Measurements from ENCODE around the gene TANC2.

Gene TANC2

GRCh38 chr17:62998166-62998565 is 32.1 kb downstream of the TANC2 start:
- Histone ChIP-seq H3K36me3 (ENCODE audit: insufficient read depth, low read length) (no peaks in the 10 kb centered on the region), H3K4me3 (ENCODE audit: low read length) (no peak overlapping the region), H3K27me3 (ENCODE audit: insufficient read depth, low read length) (no peaks in the 10 kb centered on the region), H3K9me3 (ENCODE audit: low read length) (no peaks in the 10 kb centered on the region), H2AFZ (ENCODE audit: low read depth, low read length) (no peak overlapping the region), H3K4me1 (ENCODE audit: insufficient read depth, low read length) (no peaks in the 10 kb centered on the region)

- no peaks in the 10 kb centered on the region for H3K27me3 ChIP-seq (ENCODE audit: insufficient read depth, low read length)
- no peaks in the 10 kb centered on the region for H3K4me1 ChIP-seq (ENCODE audit: insufficient read depth, low read length)
- H3K36me3 ChIP-seq (ENCODE audit: insufficient read depth, low read length) = no peaks in the 10 kb centered on the region
- H3K4me3 ChIP-seq (ENCODE audit: low read length) = no peak overlapping the region
- H3K9me3 ChIP-seq (ENCODE audit: low read length) = no peaks in the 10 kb centered on the region
- no peak overlapping the region for H2AFZ ChIP-seq (ENCODE audit: low read depth, low read length)
Observed at GRCh38 chr17:62998665-62999393, 32.8 kb downstream of the TANC2 start.

DNA sequence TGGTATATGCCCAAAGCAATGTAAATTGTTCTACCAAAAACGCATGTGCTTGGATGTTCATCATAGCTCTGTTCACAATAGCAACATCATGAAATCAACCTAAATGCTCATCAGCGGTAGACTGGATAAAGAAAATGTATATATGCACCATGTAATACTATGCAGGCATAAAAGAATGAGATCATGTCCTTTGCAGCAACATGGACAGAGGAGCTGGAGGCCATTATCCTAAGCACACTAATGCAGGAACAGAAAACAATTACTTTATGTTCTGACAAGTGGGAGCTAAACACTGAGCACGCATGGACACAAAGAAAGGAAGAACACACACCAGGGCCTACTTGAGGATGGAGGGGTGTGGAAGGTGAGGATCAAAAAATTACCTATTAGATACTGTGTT is 33.7 kb downstream of the TANC2 start:
- H2AFZ ChIP-seq (ENCODE audit: low read depth, low read length) = no peak overlapping the region
- H3K9me3 ChIP-seq (ENCODE audit: low read length) = no peaks in the 10 kb centered on the region
- H3K27me3 ChIP-seq (ENCODE audit: insufficient read depth, low read length) = no peaks in the 10 kb centered on the region
- no peaks in the 10 kb centered on the region for H3K36me3 ChIP-seq (ENCODE audit: insufficient read depth, low read length)
- H3K4me1 ChIP-seq (ENCODE audit: insufficient read depth, low read length) = no peaks in the 10 kb centered on the region
- no peak overlapping the region for H3K4me3 ChIP-seq (ENCODE audit: low read length)

- no peaks in the 10 kb centered on the region for H3K9me3 ChIP-seq (ENCODE audit: low read length)
- H2AFZ ChIP-seq (ENCODE audit: low read depth, low read length) = no peak overlapping the region
- H3K27me3 ChIP-seq (ENCODE audit: insufficient read depth, low read length) = no peaks in the 10 kb centered on the region
- H3K4me1 ChIP-seq (ENCODE audit: insufficient read depth, low read length) = no peaks in the 10 kb centered on the region
- no peaks in the 10 kb centered on the region for H3K36me3 ChIP-seq (ENCODE audit: insufficient read depth, low read length)
- H3K4me3 ChIP-seq (ENCODE audit: low read length) = no peak overlapping the region
Observed at GRCh38 chr17:63001689-63002394, 35.8 kb downstream of the TANC2 start.

GRCh38 chr17:63002625-63003024 is 36.6 kb downstream of the TANC2 start:
- Histone ChIP-seq H3K4me3 (ENCODE audit: low read length) (no peak overlapping the region), H2AFZ (ENCODE audit: low read depth, low read length) (no peak overlapping the region), H3K4me1 (ENCODE audit: insufficient read depth, low read length) (no peaks in the 10 kb centered on the region), H3K9me3 (ENCODE audit: low read length) (no peaks in the 10 kb centered on the region), H3K36me3 (ENCODE audit: insufficient read depth, low read length) (no peaks in the 10 kb centered on the region), H3K27me3 (ENCODE audit: insufficient read depth, low read length) (no peaks in the 10 kb centered on the region)

DNA sequence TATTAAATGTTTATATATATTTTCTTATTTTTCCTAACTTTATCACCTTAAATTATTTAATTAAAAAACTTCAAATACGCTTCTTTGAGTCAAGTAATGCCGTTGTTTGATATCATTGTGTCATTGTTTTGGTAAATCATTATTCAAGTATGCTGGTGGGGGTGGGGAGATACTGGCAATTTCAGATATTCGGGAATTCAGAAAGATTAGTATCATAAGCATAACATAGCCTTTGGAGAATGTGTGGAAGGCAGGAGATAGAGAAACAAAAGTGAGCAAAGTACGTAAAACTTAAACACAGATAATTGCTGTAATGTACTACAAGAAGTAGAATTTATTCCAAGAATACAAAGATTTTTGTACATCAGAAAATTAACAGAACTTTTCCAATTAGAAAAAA is 49.8 kb downstream of the TANC2 start:
- no peak overlapping the region for H3K4me3 ChIP-seq (ENCODE audit: low read length)
- H3K9me3 ChIP-seq (ENCODE audit: low read length) = no peaks in the 10 kb centered on the region
- H2AFZ ChIP-seq (ENCODE audit: low read depth, low read length) = no peak overlapping the region
- no peaks in the 10 kb centered on the region for H3K27me3 ChIP-seq (ENCODE audit: insufficient read depth, low read length)
- H3K36me3 ChIP-seq (ENCODE audit: insufficient read depth, low read length) = peaks cover 2% of the 10 kb centered on the region
- H3K4me1 ChIP-seq (ENCODE audit: insufficient read depth, low read length) = no peaks in the 10 kb centered on the region

Data from neuron (in vitro differentiated cells).